ENCODE results near the gene TMEM43.
A peak's percentile ranks its signal among the peaks of the same experiment; 100 is the strongest.
"Not testable (repeated sequence)": the region's sequence is repeated elsewhere in the genome, so short reads cannot be mapped to it uniquely, and the experiment has no call there.

TMEM43 gene

GRCh38 chr3:14124615-14125192 lies at the start of gene TMEM43, which contains the start of gene CHCHD4:
Gene TMEM43, plus strand, starts transcription at chr3:14125052. Its CDS starts 142 bp downstream, at chr3:14125194.
Gene CHCHD4, minus strand, starts transcription at chr3:14124870. Its CDS starts 194 bp downstream, at chr3:14124676.
- no peaks in the 10 kb centered on the region for H3F3A ChIP-seq (ENCODE audit: insufficient read depth, low read length)
- H3K27me3 ChIP-seq (ENCODE audit: insufficient read depth, low read length) = no peaks in the 10 kb centered on the region
- H4K20me1 ChIP-seq (ENCODE audit: insufficient read depth, low read length) = no peaks in the 10 kb centered on the region
- peaks cover 33% of the 10 kb centered on the region for H3K4me1 ChIP-seq (ENCODE audit: insufficient read depth, low read length, severe bottlenecking)
- peak within 1 kb of the TSS; percentile 69 for H3K27ac ChIP-seq (ENCODE audit: low read depth, low read length, poor library complexity, severe bottlenecking)
- H3K36me3 ChIP-seq (ENCODE audit: insufficient read depth, low read length) = peaks cover 36% of the 10 kb centered on the region
- H3K4me3 ChIP-seq (ENCODE audit: low read depth, low read length, poor library complexity, severe bottlenecking) = peak within 1 kb of the TSS; percentile 82
- H3K4me2 ChIP-seq (ENCODE audit: low read length) = peak within 1 kb of the TSS; percentile 92
- H2AFZ ChIP-seq (ENCODE audit: low read length) = no peak within 1 kb of the TSS
- H3K79me2 ChIP-seq (ENCODE audit: insufficient read depth, low read length) = peaks cover 21% of the 10 kb centered on the region; the same call in 1 of the 2 replicates
- peak within 1 kb of the TSS; percentile 93 for H3K9ac ChIP-seq (ENCODE audit: low read length)
- no peaks in the 10 kb centered on the region for H3K9me3 ChIP-seq (ENCODE audit: low read length)
- no peak for TF ChIP-seq EZH2 (IDR thresholded peaks at IDR 0.05; ENCODE audit: borderline replicate concordance, low read length)
- no peaks in the 10 kb centered on the region for H3K9me2 ChIP-seq (ENCODE audit: low read depth, low read length)

- not testable (repeated sequence) for H3K4me3 ChIP-seq (ENCODE audit: low read depth, low read length, poor library complexity, severe bottlenecking); H3K9me2 ChIP-seq (ENCODE audit: low read depth, low read length); H3K79me2 ChIP-seq (ENCODE audit: insufficient read depth, low read length); H3K4me2 ChIP-seq (ENCODE audit: low read length); H3K27ac ChIP-seq (ENCODE audit: low read depth, low read length, poor library complexity, severe bottlenecking); H3K27me3 ChIP-seq (ENCODE audit: insufficient read depth, low read length); H2AFZ ChIP-seq (ENCODE audit: low read length); H3K4me1 ChIP-seq (ENCODE audit: insufficient read depth, low read length, severe bottlenecking); H3F3A ChIP-seq (ENCODE audit: insufficient read depth, low read length); H3K9ac ChIP-seq (ENCODE audit: low read length); H3K36me3 ChIP-seq (ENCODE audit: insufficient read depth, low read length); H3K9me3 ChIP-seq (ENCODE audit: low read length); H4K20me1 ChIP-seq (ENCODE audit: insufficient read depth, low read length)
Measured at GRCh38 chr3:14075233-14075632, 49.6 kb upstream of the TMEM43 start.

GRCh38 chr3:14077310-14077709 lies 47.5 kb upstream of the TMEM43 start:
- no peak for TF ChIP-seq EZH2 (IDR thresholded peaks at IDR 0.05; ENCODE audit: borderline replicate concordance, low read length)
- TF ChIP-seq CTCF (IDR thresholded peaks at IDR 0.05; ENCODE audit: low read length) = no peak
- H3K9me3 ChIP-seq (ENCODE audit: low read length) = no peaks in the 10 kb centered on the region
- no peak overlapping the region for H3K4me3 ChIP-seq (ENCODE audit: low read depth, low read length, poor library complexity, severe bottlenecking)

GRCh38 chr3:14082108-14082657 lies 42.7 kb upstream of the TMEM43 start:
- Histone ChIP-seq H4K20me1 (ENCODE audit: insufficient read depth, low read length) (no peaks in the 10 kb centered on the region), H3K9me2 (ENCODE audit: low read depth, low read length) (no peaks in the 10 kb centered on the region), H3K4me2 (ENCODE audit: low read length) (no peak overlapping the region), H3K9ac (ENCODE audit: low read length) (no peak overlapping the region), H3K9me3 (ENCODE audit: low read length) (no peaks in the 10 kb centered on the region), H2AFZ (ENCODE audit: low read length) (no peak overlapping the region), H3K27ac (ENCODE audit: low read depth, low read length, poor library complexity, severe bottlenecking) (no peak overlapping the region), H3K27me3 (ENCODE audit: insufficient read depth, low read length) (no peaks in the 10 kb centered on the region; the same call in 1 of the 2 replicates), H3K79me2 (ENCODE audit: insufficient read depth, low read length) (no peaks in the 10 kb centered on the region), H3K36me3 (ENCODE audit: insufficient read depth, low read length) (no peaks in the 10 kb centered on the region; the same call in 1 of the 2 replicates), H3K4me1 (ENCODE audit: insufficient read depth, low read length, severe bottlenecking) (no peaks in the 10 kb centered on the region), H3K4me3 (ENCODE audit: low read depth, low read length, poor library complexity, severe bottlenecking) (no peak overlapping the region), H3F3A (ENCODE audit: insufficient read depth, low read length) (no peaks in the 10 kb centered on the region)
- no peak for TF ChIP-seq CTCF (IDR thresholded peaks at IDR 0.05; ENCODE audit: low read length)
- no peak for TF ChIP-seq EZH2 (IDR thresholded peaks at IDR 0.05; ENCODE audit: borderline replicate concordance, low read length)

More at GRCh38 chr3:14077310-14077709, 47.5 kb upstream of the TMEM43 start:
- Histone ChIP-seq H3K27ac (ENCODE audit: low read depth, low read length, poor library complexity, severe bottlenecking) (no peak overlapping the region), H3F3A (ENCODE audit: insufficient read depth, low read length) (no peaks in the 10 kb centered on the region), H3K9me2 (ENCODE audit: low read depth, low read length) (no peaks in the 10 kb centered on the region), H2AFZ (ENCODE audit: low read length) (no peak overlapping the region), H3K36me3 (ENCODE audit: insufficient read depth, low read length) (no peaks in the 10 kb centered on the region; the same call in 1 of the 2 replicates), H3K27me3 (ENCODE audit: insufficient read depth, low read length) (no peaks in the 10 kb centered on the region; the same call in 1 of the 2 replicates), H3K79me2 (ENCODE audit: insufficient read depth, low read length) (no peaks in the 10 kb centered on the region), H3K4me2 (ENCODE audit: low read length) (no peak overlapping the region), H3K4me1 (ENCODE audit: insufficient read depth, low read length, severe bottlenecking) (no peaks in the 10 kb centered on the region), H4K20me1 (ENCODE audit: insufficient read depth, low read length) (no peaks in the 10 kb centered on the region), H3K9ac (ENCODE audit: low read length) (no peak overlapping the region)

GRCh38 chr3:14087461-14087860 lies 37.4 kb upstream of the TMEM43 start:
- not testable (repeated sequence) for H2AFZ ChIP-seq (ENCODE audit: low read length); H3K9me3 ChIP-seq (ENCODE audit: low read length); H3K4me2 ChIP-seq (ENCODE audit: low read length); H3K4me3 ChIP-seq (ENCODE audit: low read depth, low read length, poor library complexity, severe bottlenecking); H3K36me3 ChIP-seq (ENCODE audit: insufficient read depth, low read length); H3K27me3 ChIP-seq (ENCODE audit: insufficient read depth, low read length); H3F3A ChIP-seq (ENCODE audit: insufficient read depth, low read length); H4K20me1 ChIP-seq (ENCODE audit: insufficient read depth, low read length); H3K4me1 ChIP-seq (ENCODE audit: insufficient read depth, low read length, severe bottlenecking); H3K27ac ChIP-seq (ENCODE audit: low read depth, low read length, poor library complexity, severe bottlenecking); H3K9ac ChIP-seq (ENCODE audit: low read length); H3K9me2 ChIP-seq (ENCODE audit: low read depth, low read length); H3K79me2 ChIP-seq (ENCODE audit: insufficient read depth, low read length)

GRCh38 chr3:14091959-14092358 lies 32.9 kb upstream of the TMEM43 start:
- not testable (repeated sequence) for H4K20me1 ChIP-seq (ENCODE audit: insufficient read depth, low read length); H3K9ac ChIP-seq (ENCODE audit: low read length); H3K36me3 ChIP-seq (ENCODE audit: insufficient read depth, low read length); H3K27me3 ChIP-seq (ENCODE audit: insufficient read depth, low read length); H3F3A ChIP-seq (ENCODE audit: insufficient read depth, low read length); H3K4me1 ChIP-seq (ENCODE audit: insufficient read depth, low read length, severe bottlenecking); H2AFZ ChIP-seq (ENCODE audit: low read length); H3K9me2 ChIP-seq (ENCODE audit: low read depth, low read length); H3K4me3 ChIP-seq (ENCODE audit: low read depth, low read length, poor library complexity, severe bottlenecking); H3K27ac ChIP-seq (ENCODE audit: low read depth, low read length, poor library complexity, severe bottlenecking); H3K4me2 ChIP-seq (ENCODE audit: low read length); H3K79me2 ChIP-seq (ENCODE audit: insufficient read depth, low read length); H3K9me3 ChIP-seq (ENCODE audit: low read length)

Data from OCI-LY1 (cell line).